SW 1271 (cell line): ENCODE measurements around the gene ANKRD24.
"Not testable (repeated sequence)": the region's sequence is repeated elsewhere in the genome, so short reads cannot be mapped to it uniquely, and the experiment has no call there.

ENCODE experiments used
- DNase-seq, 2 experiments: peaks; one replicate each; lab custom pipeline; 2025; lab: John Stamatoyannopoulos, UW

ANKRD24 gene

GRCh38 chr19:4267901-4268815, 85.7 kb downstream of the ANKRD24 start:
- no peak for DNase-seq

GRCh38 chr19:4268816-4269430, 86.4 kb downstream of the ANKRD24 start:
- no peak for DNase-seq

GRCh38 chr19:4272894-4273293, 90.4 kb downstream of the ANKRD24 start:
- DNase-seq, result no peak

- not testable (repeated sequence) for DNase-seq
Observed at GRCh38 chr19:4274321-4274686, 91.8 kb downstream of the ANKRD24 start.
